Measurements from ENCODE around the gene RBM5. TPM values are rescaled to one million over a fixed set of nuclear protein-coding genes. Genes with fewer than 3 reads are reported as not detected.

Gene RBM5
- total and polyA plus RNA-seq, 4 donors, result 223 to 366 (median 266) TPM

DNA sequence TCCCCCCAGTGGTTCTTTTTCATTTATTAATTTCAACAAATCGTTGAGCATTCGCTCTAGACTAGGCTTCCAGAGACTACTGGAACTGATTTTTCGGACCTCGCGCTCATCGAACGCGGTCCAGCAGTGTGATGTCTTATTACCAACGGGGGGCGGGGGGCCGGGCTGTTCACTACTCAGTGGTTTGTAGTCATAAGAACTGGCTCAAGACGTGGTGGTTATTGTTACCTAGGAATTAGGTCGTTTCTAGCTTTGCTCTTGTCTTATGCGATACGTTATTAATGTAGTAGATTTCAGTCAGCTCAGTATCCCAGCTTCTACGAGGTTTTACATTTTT lies 858 bp downstream of the RBM5 start:
- Histone ChIP-seq H3K9me3 (ENCODE audit: control insufficient read depth, insufficient read depth, low read length) (no peaks in the 10 kb centered on the region), H3K4me1 (ENCODE audit: control insufficient read depth, insufficient read depth, low read length) (peaks cover 5% of the 10 kb centered on the region), H3K36me3 (ENCODE audit: control insufficient read depth, insufficient read depth, low read length) (peaks cover 26% of the 10 kb centered on the region), H3K27ac (ENCODE audit: low read depth, low read length) (peak overlapping the region; percentile 97), H3K4me3 (ENCODE audit: low read depth, low read length) (peak overlapping the region; percentile 99), H3K27me3 (ENCODE audit: control insufficient read depth, insufficient read depth, low read length) (no peaks in the 10 kb centered on the region)
- WGBS (ENCODE audit: insufficient coverage), result 2% methylated on average over 12 of the region's 16 CpGs
- peak in 4 of 6 donors; percentile 6 to 64 (median 18) for DNase-seq (ENCODE audit: low read depth in 4 of 6, low spot score in 6 of 6)

DNA sequence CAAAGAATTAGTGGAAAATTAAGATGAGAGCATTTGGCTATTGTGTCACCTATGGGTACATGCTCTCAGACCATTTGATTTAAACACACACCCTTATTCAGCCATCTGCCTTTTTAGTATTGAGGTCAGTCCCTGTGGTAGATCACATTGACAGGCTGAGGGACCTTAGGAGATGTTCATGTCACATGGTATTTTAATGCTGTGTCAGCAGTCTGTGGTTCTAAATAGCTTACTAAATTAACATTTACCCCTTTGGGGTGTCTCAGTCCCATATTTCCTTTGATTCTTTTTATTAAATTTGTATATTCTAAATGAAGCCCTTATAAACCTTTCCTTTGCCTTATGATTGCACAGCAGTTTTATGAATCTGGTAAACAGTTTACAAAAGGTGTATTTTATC lies 2.3 kb downstream of the RBM5 start:
- no peak overlapping the region for H3K4me3 ChIP-seq (ENCODE audit: low read depth, low read length)
- H3K4me1 ChIP-seq (ENCODE audit: control insufficient read depth, insufficient read depth, low read length), result peaks cover 5% of the 10 kb centered on the region
- no peak for DNase-seq (ENCODE audit: low read depth in 4 of 6, low spot score in 6 of 6)
- no peaks in the 10 kb centered on the region for H3K27me3 ChIP-seq (ENCODE audit: control insufficient read depth, insufficient read depth, low read length)
- no peak overlapping the region for H3K27ac ChIP-seq (ENCODE audit: low read depth, low read length)
- no peaks in the 10 kb centered on the region for H3K9me3 ChIP-seq (ENCODE audit: control insufficient read depth, insufficient read depth, low read length)
- H3K36me3 ChIP-seq (ENCODE audit: control insufficient read depth, insufficient read depth, low read length), result peaks cover 40% of the 10 kb centered on the region

DNA sequence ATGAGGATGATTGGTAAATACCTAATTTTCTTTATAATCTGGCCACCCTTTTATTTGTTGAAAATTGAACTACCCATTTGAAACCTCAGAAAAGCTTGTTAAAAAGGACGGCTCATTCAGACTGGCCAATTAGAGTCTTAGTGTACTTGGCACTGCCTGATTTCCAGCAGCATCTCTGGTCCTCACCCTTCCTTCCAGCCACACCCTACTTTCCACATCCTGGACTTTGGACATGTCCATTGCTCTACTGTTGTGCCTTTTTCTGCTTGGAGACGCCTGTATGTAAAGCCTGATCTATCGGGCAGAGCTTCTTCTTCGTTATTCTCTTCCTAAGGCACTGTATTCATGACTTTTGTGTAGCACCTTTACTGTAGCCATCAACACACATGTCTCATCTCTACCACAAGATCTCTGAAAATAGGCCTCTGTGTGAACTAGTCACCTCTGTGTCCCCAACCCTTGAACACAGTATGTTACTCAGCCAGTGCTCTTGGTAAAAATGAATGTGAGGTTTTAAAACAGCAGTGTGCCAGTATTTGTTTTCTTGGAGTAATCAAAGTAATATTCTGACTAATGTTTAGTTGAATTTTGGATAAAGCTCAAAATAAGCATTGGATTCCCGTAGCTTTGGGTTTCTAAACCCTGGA lies 6.8 kb downstream of the RBM5 start:
- DNase-seq (ENCODE audit: low read depth in 4 of 6, low spot score in 6 of 6), result no peak
- Histone ChIP-seq H3K36me3 (ENCODE audit: control insufficient read depth, insufficient read depth, low read length) (peaks cover 85% of the 10 kb centered on the region), H3K9me3 (ENCODE audit: control insufficient read depth, insufficient read depth, low read length) (no peaks in the 10 kb centered on the region), H3K27ac (ENCODE audit: low read depth, low read length) (no peak overlapping the region), H3K4me1 (ENCODE audit: control insufficient read depth, insufficient read depth, low read length) (no peaks in the 10 kb centered on the region), H3K27me3 (ENCODE audit: control insufficient read depth, insufficient read depth, low read length) (no peaks in the 10 kb centered on the region), H3K4me3 (ENCODE audit: low read depth, low read length) (no peak overlapping the region)
- WGBS (ENCODE audit: insufficient coverage), result 100% methylated on average over 4 of the region's 5 CpGs

DNA sequence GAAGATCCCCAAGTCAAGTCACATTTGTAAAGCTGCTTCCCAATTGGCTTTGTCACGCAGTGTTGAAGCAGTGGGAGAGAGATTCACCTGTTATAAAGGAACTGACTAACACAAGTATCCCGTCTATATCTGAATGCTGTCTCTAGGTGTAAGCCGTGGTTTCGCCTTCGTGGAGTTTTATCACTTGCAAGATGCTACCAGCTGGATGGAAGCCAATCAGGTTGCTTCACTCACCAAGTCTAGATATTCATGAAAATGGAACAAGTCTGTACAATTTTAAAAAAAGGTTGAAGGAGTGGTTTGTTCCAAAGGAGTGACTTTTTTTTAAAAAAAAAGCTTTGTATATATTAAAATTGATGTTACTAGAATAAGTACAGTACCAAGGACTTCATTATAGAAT lies 11.7 kb downstream of the RBM5 start:
- DNase-seq (ENCODE audit: low read depth in 4 of 6, low spot score in 6 of 6), result no peak
- H3K9me3 ChIP-seq (ENCODE audit: control insufficient read depth, insufficient read depth, low read length), result no peaks in the 10 kb centered on the region
- H3K27me3 ChIP-seq (ENCODE audit: control insufficient read depth, insufficient read depth, low read length), result no peaks in the 10 kb centered on the region
- WGBS (ENCODE audit: insufficient coverage), result no CpG with 5 or more reads among the region's 5 CpGs
- no peak overlapping the region for H3K27ac ChIP-seq (ENCODE audit: low read depth, low read length)
- H3K4me1 ChIP-seq (ENCODE audit: control insufficient read depth, insufficient read depth, low read length), result no peaks in the 10 kb centered on the region
- no peak overlapping the region for H3K4me3 ChIP-seq (ENCODE audit: low read depth, low read length)
- H3K36me3 ChIP-seq (ENCODE audit: control insufficient read depth, insufficient read depth, low read length), result peaks cover 69% of the 10 kb centered on the region

- Histone ChIP-seq H3K27ac (ENCODE audit: low read depth, low read length) (no peak overlapping the region), H3K9me3 (ENCODE audit: control insufficient read depth, insufficient read depth, low read length) (no peaks in the 10 kb centered on the region), H3K36me3 (ENCODE audit: control insufficient read depth, insufficient read depth, low read length) (peaks cover 64% of the 10 kb centered on the region), H3K4me1 (ENCODE audit: control insufficient read depth, insufficient read depth, low read length) (no peaks in the 10 kb centered on the region), H3K27me3 (ENCODE audit: control insufficient read depth, insufficient read depth, low read length) (no peaks in the 10 kb centered on the region), H3K4me3 (ENCODE audit: low read depth, low read length) (no peak overlapping the region)
- 100% methylated on average over 2 of the region's 4 CpGs for WGBS (ENCODE audit: insufficient coverage)
- no peak for DNase-seq (ENCODE audit: low read depth in 4 of 6, low spot score in 6 of 6)
Measured at GRCh38 chr3:50100956-50101845, 12.5 kb downstream of the RBM5 start.

GRCh38 chr3:50102558-50102957 lies 13.8 kb downstream of the RBM5 start:
- WGBS (ENCODE audit: insufficient coverage), result 100% methylated on average over 2 of the region's 7 CpGs
- DNase-seq (ENCODE audit: low read depth in 4 of 6, low spot score in 6 of 6), result no peak
- no peak overlapping the region for H3K27ac ChIP-seq (ENCODE audit: low read depth, low read length)
- H3K4me3 ChIP-seq (ENCODE audit: low read depth, low read length), result no peak overlapping the region
- H3K27me3 ChIP-seq (ENCODE audit: control insufficient read depth, insufficient read depth, low read length), result no peaks in the 10 kb centered on the region
- H3K4me1 ChIP-seq (ENCODE audit: control insufficient read depth, insufficient read depth, low read length), result no peaks in the 10 kb centered on the region
- H3K9me3 ChIP-seq (ENCODE audit: control insufficient read depth, insufficient read depth, low read length), result no peaks in the 10 kb centered on the region
- peaks cover 64% of the 10 kb centered on the region for H3K36me3 ChIP-seq (ENCODE audit: control insufficient read depth, insufficient read depth, low read length)

- Histone ChIP-seq H3K27ac (ENCODE audit: low read depth, low read length) (no peak overlapping the region), H3K4me3 (ENCODE audit: low read depth, low read length) (no peak overlapping the region), H3K27me3 (ENCODE audit: control insufficient read depth, insufficient read depth, low read length) (no peaks in the 10 kb centered on the region), H3K36me3 (ENCODE audit: control insufficient read depth, insufficient read depth, low read length) (peaks cover 89% of the 10 kb centered on the region), H3K9me3 (ENCODE audit: control insufficient read depth, insufficient read depth, low read length) (no peaks in the 10 kb centered on the region), H3K4me1 (ENCODE audit: control insufficient read depth, insufficient read depth, low read length) (no peaks in the 10 kb centered on the region)
- DNase-seq (ENCODE audit: low read depth in 4 of 6, low spot score in 6 of 6), result no peak
- WGBS (ENCODE audit: insufficient coverage), result no CpG with 5 or more reads among the region's 5 CpGs
Measured at GRCh38 chr3:50111757-50112156, 23.0 kb downstream of the RBM5 start.

DNA sequence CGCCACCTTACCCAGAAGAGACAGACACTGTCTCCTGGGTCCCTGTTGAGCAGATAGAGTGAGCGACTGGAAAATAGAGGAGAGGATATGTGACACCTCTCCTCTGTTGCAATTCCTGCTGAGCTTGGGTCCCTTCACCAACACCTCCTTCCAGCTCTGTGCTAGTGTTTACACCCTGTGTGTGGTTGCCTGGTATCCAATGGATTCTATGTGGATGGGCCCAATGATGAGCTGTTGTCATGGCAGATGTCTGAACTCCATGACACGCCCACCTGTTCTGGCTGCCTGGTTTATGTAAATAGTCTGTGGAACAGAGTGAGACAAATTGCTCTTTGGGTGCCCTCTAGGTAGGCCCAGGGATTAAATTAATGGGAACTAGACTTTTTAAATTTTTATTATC lies 23.7 kb downstream of the RBM5 start:
- no peaks in the 10 kb centered on the region for H3K9me3 ChIP-seq (ENCODE audit: control insufficient read depth, insufficient read depth, low read length)
- no peaks in the 10 kb centered on the region for H3K4me1 ChIP-seq (ENCODE audit: control insufficient read depth, insufficient read depth, low read length)
- H3K27me3 ChIP-seq (ENCODE audit: control insufficient read depth, insufficient read depth, low read length), result no peaks in the 10 kb centered on the region
- no peak overlapping the region for H3K4me3 ChIP-seq (ENCODE audit: low read depth, low read length)
- no peak for DNase-seq (ENCODE audit: low read depth in 4 of 6, low spot score in 6 of 6)
- H3K36me3 ChIP-seq (ENCODE audit: control insufficient read depth, insufficient read depth, low read length), result peaks cover 88% of the 10 kb centered on the region
- 80% methylated on average over 1 of the region's 3 CpGs for WGBS (ENCODE audit: insufficient coverage)
- no peak overlapping the region for H3K27ac ChIP-seq (ENCODE audit: low read depth, low read length)

GRCh38 chr3:50117120-50117519 lies 28.4 kb downstream of the RBM5 start:
- no peak overlapping the region for H3K4me3 ChIP-seq (ENCODE audit: low read depth, low read length)
- peaks cover 5% of the 10 kb centered on the region for H3K4me1 ChIP-seq (ENCODE audit: control insufficient read depth, insufficient read depth, low read length)
- no peaks in the 10 kb centered on the region for H3K27me3 ChIP-seq (ENCODE audit: control insufficient read depth, insufficient read depth, low read length)
- peaks cover 94% of the 10 kb centered on the region for H3K36me3 ChIP-seq (ENCODE audit: control insufficient read depth, insufficient read depth, low read length)
- DNase-seq (ENCODE audit: low read depth in 4 of 6, low spot score in 6 of 6), result no peak
- H3K9me3 ChIP-seq (ENCODE audit: control insufficient read depth, insufficient read depth, low read length), result no peaks in the 10 kb centered on the region
- no peak overlapping the region for H3K27ac ChIP-seq (ENCODE audit: low read depth, low read length)
- 91% methylated on average over 8 of the region's 8 CpGs for WGBS (ENCODE audit: insufficient coverage)

DNA sequence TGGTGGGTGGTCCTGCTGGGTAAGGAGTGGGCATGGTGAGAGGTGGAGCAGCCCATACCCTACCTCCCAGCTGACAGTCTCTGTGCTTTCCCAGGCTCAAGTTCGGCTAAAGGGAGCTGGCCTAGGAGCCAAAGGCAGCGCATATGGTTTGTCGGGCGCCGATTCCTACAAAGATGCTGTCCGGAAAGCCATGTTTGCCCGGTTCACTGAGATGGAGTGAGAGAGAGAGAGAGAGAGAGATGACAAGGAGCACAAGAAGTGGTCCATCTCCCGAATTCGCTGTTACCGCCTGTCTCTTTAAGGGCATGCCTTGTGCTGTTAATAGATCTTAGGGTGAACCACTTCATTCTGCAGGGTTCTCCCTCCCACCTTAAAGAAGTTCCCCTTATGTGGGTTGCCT lies 29.5 kb downstream of the RBM5 start:
- WGBS (ENCODE audit: insufficient coverage), result 97% methylated on average over 7 of the region's 10 CpGs
- no peak for DNase-seq (ENCODE audit: low read depth in 4 of 6, low spot score in 6 of 6)
- H3K27me3 ChIP-seq (ENCODE audit: control insufficient read depth, insufficient read depth, low read length), result no peaks in the 10 kb centered on the region

More for the DNA sequence above, 29.5 kb downstream of the RBM5 start:
- Histone ChIP-seq H3K4me1 (ENCODE audit: control insufficient read depth, insufficient read depth, low read length) (peaks cover 13% of the 10 kb centered on the region), H3K9me3 (ENCODE audit: control insufficient read depth, insufficient read depth, low read length) (no peaks in the 10 kb centered on the region), H3K27ac (ENCODE audit: low read depth, low read length) (no peak overlapping the region), H3K36me3 (ENCODE audit: control insufficient read depth, insufficient read depth, low read length) (peaks cover 95% of the 10 kb centered on the region), H3K4me3 (ENCODE audit: low read depth, low read length) (no peak overlapping the region)
